HCT116 (cell line): ENCODE data around the gene TEX47. TPM values are rescaled to one million over a fixed set of nuclear protein-coding genes. Genes with fewer than 3 reads are reported as not detected.

Source experiments
- total RNA-seq: library from RNA; stranded (reverse); gene quantifications from one replicate; pipeline ENCODE4 v1.2.1, GENCODE V29; 2021; ENCODE audit not compliant: unreplicated experiment

Gene TEX47
- total RNA-seq, 1 experiment from 2014 or later, result not detected

Other genes starting within 250 kb of the TEX47 start
- gene ZNF804B, start 36.0 kb downstream of the TEX47 start, total RNA-seq, result not detected